ENCODE data around the gene GKN1. TPM values are rescaled to one million over a fixed set of nuclear protein-coding genes. Genes with fewer than 3 reads are reported as not detected.
"Not testable (repeated sequence)": the region's sequence is repeated elsewhere in the genome, so short reads cannot be mapped to it uniquely, and the experiment has no call there.

Gene GKN1
- total RNA-seq, 1 donor from 2014 or later, result 1.7 TPM

DNA sequence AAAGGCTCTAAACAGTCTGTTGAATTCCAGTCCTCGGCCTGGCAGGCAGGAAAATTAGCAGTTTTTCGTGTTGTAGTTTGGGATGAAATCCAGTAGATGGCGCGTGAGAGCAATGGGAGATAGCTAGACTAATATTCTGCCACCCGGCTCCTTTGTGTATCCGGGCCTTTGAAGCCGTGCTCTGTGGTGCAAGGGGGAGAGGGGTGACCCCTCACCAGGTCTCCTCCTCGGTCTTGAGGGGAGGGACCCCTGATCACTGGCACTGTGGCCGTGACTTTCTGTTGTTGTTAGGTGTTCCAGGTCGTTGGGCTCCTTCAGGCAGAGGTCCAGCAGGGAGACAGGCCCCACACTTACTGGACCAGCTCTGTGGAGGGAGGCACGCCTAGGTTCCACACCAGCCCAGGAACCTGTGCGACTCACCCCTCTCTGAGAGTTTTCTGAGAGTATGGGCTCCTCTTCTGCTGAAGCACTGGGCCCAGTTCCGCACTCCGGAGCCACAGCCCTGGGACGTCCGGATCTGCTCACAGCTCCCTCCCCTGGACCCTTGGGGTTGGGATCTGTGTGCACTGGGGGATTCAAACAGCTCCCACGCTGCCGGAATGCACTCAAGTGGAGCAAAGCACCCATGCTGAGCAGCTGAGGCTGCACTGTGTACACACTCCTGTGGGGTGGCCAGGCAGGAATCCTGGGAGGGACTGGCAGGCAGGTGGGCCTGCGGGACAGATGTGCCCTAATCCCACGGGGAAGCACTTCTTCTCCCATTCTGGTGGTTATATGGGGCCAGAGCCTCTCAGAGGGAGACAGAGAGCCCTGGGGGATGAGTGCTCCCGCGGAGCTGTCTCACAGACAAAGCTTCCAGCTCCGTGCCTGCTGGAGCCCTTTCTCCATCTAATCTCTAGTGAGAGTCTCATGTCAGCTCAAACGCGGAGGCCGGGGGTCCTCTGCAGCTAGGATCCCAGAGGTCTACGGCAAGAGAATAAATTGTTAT lies 30.6 kb upstream of the GKN1 start:
- DNase-seq (ENCODE audit: extremely low spot score, unreplicated experiment), result no peak
- H3K4me3 Mint-ChIP-seq, result no peak overlapping the region

GRCh38 chr2:68946117-68946516 lies 28.3 kb upstream of the GKN1 start:
- Mint-ChIP-seq H3K36me3 (peaks cover 4% of the 10 kb centered on the region), H3K27ac (no peak overlapping the region), H3K4me1 (ENCODE audit: unreplicated experiment) (peaks cover 5% of the 10 kb centered on the region), H3K9me3 (no peaks in the 10 kb centered on the region), H3K4me3 (no peak overlapping the region), H3K27me3 (peaks cover 18% of the 10 kb centered on the region)
- no peak for TF ChIP-seq CTCF (conservative IDR thresholded peaks at IDR 0.05)
- DNase-seq (ENCODE audit: extremely low spot score, unreplicated experiment), result no peak

More for the DNA sequence above, 30.6 kb upstream of the GKN1 start:
- peaks cover 26% of the 10 kb centered on the region for H3K27me3 Mint-ChIP-seq
- no peaks in the 10 kb centered on the region for H3K9me3 Mint-ChIP-seq
- TF ChIP-seq CTCF (conservative IDR thresholded peaks at IDR 0.05), result peak; percentile 92
- H3K4me1 Mint-ChIP-seq (ENCODE audit: unreplicated experiment), result peaks cover 5% of the 10 kb centered on the region
- peaks cover 4% of the 10 kb centered on the region for H3K36me3 Mint-ChIP-seq
- H3K27ac Mint-ChIP-seq, result peak overlapping the region; percentile 14

- peaks cover 4% of the 10 kb centered on the region for H3K36me3 Mint-ChIP-seq
- no peak overlapping the region for H3K27ac Mint-ChIP-seq
- H3K27me3 Mint-ChIP-seq, result peaks cover 15% of the 10 kb centered on the region
- no peaks in the 10 kb centered on the region for H3K4me1 Mint-ChIP-seq (ENCODE audit: unreplicated experiment)
- no peak overlapping the region for H3K4me3 Mint-ChIP-seq
- TF ChIP-seq CTCF (conservative IDR thresholded peaks at IDR 0.05), result no peak
- no peaks in the 10 kb centered on the region for H3K9me3 Mint-ChIP-seq
- DNase-seq (ENCODE audit: extremely low spot score, unreplicated experiment), result no peak
Observed at GRCh38 chr2:68948710-68949109, 25.7 kb upstream of the GKN1 start.

DNA sequence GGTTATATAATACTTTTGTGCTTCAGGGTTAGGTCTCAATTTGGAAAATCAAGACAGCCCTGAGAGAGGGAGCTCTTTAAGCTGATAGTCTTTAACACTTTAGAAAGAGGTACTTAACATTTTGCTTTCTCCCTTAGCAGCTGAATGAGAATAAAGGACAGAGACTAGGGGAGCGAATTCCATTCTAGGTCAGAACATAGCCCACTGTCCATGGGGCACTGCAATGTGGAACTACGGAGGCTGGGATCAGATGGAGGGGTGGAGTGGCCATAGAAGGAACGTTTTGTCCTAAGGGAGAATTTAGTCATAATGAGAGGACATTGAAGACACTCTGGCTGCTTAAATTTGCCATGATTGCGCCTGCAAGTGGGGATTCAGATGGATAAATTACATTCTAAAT lies 22.5 kb upstream of the GKN1 start:
- TF ChIP-seq CTCF (conservative IDR thresholded peaks at IDR 0.05), result no peak
- Mint-ChIP-seq H3K4me1 (ENCODE audit: unreplicated experiment) (no peaks in the 10 kb centered on the region), H3K4me3 (no peak overlapping the region), H3K27me3 (peaks cover 11% of the 10 kb centered on the region), H3K9me3 (no peaks in the 10 kb centered on the region), H3K27ac (no peak overlapping the region), H3K36me3 (no peaks in the 10 kb centered on the region)
- no peak for DNase-seq (ENCODE audit: extremely low spot score, unreplicated experiment)

GRCh38 chr2:68952887-68953521 lies 21.4 kb upstream of the GKN1 start, which contains the start of gene GKN2:
Gene GKN2 (minus strand): TSS chr2:68952893. CDS start chr2:68952861, 32 bp downstream.
- Mint-ChIP-seq H3K9me3 (no peaks in the 10 kb centered on the region), H3K27ac (no peak within 1 kb of the TSS), H3K4me1 (ENCODE audit: unreplicated experiment) (no peaks in the 10 kb centered on the region), H3K36me3 (no peaks in the 10 kb centered on the region), H3K27me3 (peaks cover 11% of the 10 kb centered on the region), H3K4me3 (no peak within 1 kb of the TSS)
- TF ChIP-seq CTCF (conservative IDR thresholded peaks at IDR 0.05), result no peak
- DNase-seq (ENCODE audit: extremely low spot score, unreplicated experiment), result no peak

GRCh38 chr2:68955432-68955831 lies 19.0 kb upstream of the GKN1 start:
- H3K27me3 Mint-ChIP-seq, result peaks cover 11% of the 10 kb centered on the region
- H3K27ac Mint-ChIP-seq; H3K36me3 Mint-ChIP-seq; H3K4me1 Mint-ChIP-seq (ENCODE audit: unreplicated experiment); H3K9me3 Mint-ChIP-seq; DNase-seq (ENCODE audit: extremely low spot score, unreplicated experiment); H3K4me3 Mint-ChIP-seq: not testable (repeated sequence)

All from type B pancreatic cell (in vitro differentiated cells).